Measurements from ENCODE around the gene RAB36.

The RAB36 gene

DNA sequence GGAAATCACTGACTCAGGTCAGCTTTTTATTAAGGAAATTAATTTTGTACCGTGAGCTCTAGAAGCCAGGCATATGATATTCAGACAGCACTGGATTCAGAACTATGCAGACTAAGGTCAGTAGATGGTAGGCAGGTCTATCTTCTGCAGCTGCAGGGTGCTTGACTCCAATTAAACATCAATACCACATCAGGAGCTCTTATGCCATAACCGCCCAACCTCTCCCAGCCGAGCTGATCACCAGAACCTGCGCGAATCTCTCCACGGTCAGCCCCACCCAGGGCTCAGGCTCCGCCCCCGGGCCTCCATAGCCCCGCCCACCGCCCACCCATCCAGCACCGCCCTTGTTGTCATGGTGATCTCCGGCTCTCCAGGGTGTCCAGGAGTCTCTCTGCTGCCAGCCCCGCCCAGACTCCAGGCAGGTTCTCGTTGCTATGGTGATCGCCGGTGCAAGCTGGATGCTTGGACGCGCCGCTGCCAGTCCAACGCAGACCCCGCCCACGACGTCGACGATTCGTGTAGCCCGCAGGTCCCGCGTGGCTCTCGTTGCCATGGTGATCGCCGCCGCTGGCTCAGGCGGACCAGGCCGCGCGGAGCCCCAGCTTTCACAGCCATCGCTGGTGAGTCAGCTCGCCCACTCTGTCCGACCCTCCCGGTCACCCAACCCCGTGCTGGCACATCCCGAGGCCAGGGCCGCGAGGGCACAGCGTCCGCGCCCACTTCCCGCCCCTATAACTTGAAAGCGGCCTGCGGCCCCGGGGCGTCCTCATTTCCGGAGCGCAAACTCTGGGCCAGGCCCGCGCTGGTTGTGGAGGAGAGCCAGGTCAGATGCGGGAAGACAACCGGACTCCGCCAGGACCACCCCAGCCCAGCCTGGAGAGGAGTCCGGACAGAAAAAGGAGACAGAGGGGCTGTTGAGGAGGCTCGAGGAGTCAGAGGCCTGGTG lies at the start of gene RAB36:
RAB36 (plus strand) TSS at position 546 of the 946 bp plus-strand sequence. CDS start 1,140 bp downstream, outside the sequence.
- Histone ChIP-seq H3F3A (ENCODE audit: low read depth) (no peaks in the 10 kb centered on the region), H3K36me3 (ENCODE audit: insufficient read depth, low read length) (no peaks in the 10 kb centered on the region), H3K27me3 (ENCODE audit: insufficient read depth, low read length, poor library complexity, severe bottlenecking) (no peaks in the 10 kb centered on the region), H3K9me2 (replicated peaks; ENCODE audit: low read depth, low read length) (no peaks in the 10 kb centered on the region), H3K4me2 (ENCODE audit: low read depth, low read length, poor library complexity, severe bottlenecking) (no peak within 1 kb of the TSS), H3K4me3 (ENCODE audit: low read length, poor library complexity, severe bottlenecking) (no peak within 1 kb of the TSS), H3K9me3 (ENCODE audit: insufficient read depth, low read depth, low read length) (no peaks in the 10 kb centered on the region), H2AFZ (ENCODE audit: low read length) (no peak within 1 kb of the TSS), H3K9ac (ENCODE audit: low read depth, low read length, poor library complexity, severe bottlenecking) (no peak within 1 kb of the TSS), H3K4me1 (ENCODE audit: insufficient read depth, low read length, poor library complexity, severe bottlenecking) (peaks cover 9% of the 10 kb centered on the region), H3K79me2 (ENCODE audit: insufficient read depth, low read length) (no peaks in the 10 kb centered on the region), H4K20me1 (ENCODE audit: insufficient read depth, low read length, poor library complexity, severe bottlenecking) (no peaks in the 10 kb centered on the region)
- TF ChIP-seq, protein P1, sequence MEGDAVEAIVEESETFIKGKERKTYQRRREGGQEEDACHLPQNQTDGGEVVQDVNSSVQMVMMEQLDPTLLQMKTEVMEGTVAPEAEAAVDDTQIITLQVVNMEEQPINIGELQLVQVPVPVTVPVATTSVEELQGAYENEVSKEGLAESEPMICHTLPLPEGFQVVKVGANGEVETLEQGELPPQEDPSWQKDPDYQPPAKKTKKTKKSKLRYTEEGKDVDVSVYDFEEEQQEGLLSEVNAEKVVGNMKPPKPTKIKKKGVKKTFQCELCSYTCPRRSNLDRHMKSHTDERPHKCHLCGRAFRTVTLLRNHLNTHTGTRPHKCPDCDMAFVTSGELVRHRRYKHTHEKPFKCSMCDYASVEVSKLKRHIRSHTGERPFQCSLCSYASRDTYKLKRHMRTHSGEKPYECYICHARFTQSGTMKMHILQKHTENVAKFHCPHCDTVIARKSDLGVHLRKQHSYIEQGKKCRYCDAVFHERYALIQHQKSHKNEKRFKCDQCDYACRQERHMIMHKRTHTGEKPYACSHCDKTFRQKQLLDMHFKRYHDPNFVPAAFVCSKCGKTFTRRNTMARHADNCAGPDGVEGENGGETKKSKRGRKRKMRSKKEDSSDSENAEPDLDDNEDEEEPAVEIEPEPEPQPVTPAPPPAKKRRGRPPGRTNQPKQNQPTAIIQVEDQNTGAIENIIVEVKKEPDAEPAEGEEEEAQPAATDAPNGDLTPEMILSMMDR (conservative IDR thresholded peaks at IDR 0.05; ENCODE audit: low read length), result no peak
- TF ChIP-seq EZH2phosphoT487 (IDR thresholded peaks at IDR 0.05; ENCODE audit: borderline replicate concordance), result no peak

DNA sequence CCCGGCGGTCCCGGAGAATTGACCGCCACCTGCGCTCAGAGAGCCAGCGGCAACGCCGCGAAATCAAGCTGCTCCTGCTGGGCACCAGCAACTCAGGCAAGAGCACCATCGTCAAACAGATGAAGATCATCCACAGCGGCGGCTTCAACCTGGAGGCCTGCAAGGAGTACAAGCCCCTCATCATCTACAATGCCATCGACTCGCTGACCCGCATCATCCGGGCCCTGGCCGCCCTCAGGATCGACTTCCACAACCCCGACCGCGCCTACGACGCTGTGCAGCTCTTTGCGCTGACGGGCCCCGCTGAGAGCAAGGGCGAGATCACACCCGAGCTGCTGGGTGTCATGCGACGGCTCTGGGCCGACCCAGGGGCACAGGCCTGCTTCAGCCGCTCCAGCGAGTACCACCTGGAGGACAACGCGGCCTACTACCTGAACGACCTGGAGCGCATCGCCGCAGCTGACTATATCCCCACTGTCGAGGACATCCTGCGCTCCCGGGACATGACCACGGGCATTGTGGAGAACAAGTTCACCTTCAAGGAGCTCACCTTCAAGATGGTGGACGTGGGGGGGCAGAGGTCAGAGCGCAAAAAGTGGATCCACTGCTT lies 49.4 kb upstream of the RAB36 start:
- Histone ChIP-seq H3F3A (ENCODE audit: low read depth) (no peaks in the 10 kb centered on the region), H3K9me2 (replicated peaks; ENCODE audit: low read depth, low read length) (no peaks in the 10 kb centered on the region), H4K20me1 (ENCODE audit: insufficient read depth, low read length, poor library complexity, severe bottlenecking) (no peaks in the 10 kb centered on the region), H3K4me2 (ENCODE audit: low read depth, low read length, poor library complexity, severe bottlenecking) (no peak overlapping the region), H3K4me1 (ENCODE audit: insufficient read depth, low read length, poor library complexity, severe bottlenecking) (no peaks in the 10 kb centered on the region), H3K4me3 (ENCODE audit: low read length, poor library complexity, severe bottlenecking) (no peak overlapping the region), H2AFZ (ENCODE audit: low read length) (no peak overlapping the region), H3K27me3 (ENCODE audit: insufficient read depth, low read length, poor library complexity, severe bottlenecking) (no peaks in the 10 kb centered on the region), H3K36me3 (ENCODE audit: insufficient read depth, low read length) (no peaks in the 10 kb centered on the region), H3K9ac (ENCODE audit: low read depth, low read length, poor library complexity, severe bottlenecking) (no peak overlapping the region), H3K9me3 (ENCODE audit: insufficient read depth, low read depth, low read length) (no peaks in the 10 kb centered on the region), H3K79me2 (ENCODE audit: insufficient read depth, low read length) (no peaks in the 10 kb centered on the region)
- no peak for TF ChIP-seq EZH2phosphoT487 (IDR thresholded peaks at IDR 0.05; ENCODE audit: borderline replicate concordance)
- TF ChIP-seq, protein P1 (conservative IDR thresholded peaks at IDR 0.05; ENCODE audit: low read length), result no peak

DNA sequence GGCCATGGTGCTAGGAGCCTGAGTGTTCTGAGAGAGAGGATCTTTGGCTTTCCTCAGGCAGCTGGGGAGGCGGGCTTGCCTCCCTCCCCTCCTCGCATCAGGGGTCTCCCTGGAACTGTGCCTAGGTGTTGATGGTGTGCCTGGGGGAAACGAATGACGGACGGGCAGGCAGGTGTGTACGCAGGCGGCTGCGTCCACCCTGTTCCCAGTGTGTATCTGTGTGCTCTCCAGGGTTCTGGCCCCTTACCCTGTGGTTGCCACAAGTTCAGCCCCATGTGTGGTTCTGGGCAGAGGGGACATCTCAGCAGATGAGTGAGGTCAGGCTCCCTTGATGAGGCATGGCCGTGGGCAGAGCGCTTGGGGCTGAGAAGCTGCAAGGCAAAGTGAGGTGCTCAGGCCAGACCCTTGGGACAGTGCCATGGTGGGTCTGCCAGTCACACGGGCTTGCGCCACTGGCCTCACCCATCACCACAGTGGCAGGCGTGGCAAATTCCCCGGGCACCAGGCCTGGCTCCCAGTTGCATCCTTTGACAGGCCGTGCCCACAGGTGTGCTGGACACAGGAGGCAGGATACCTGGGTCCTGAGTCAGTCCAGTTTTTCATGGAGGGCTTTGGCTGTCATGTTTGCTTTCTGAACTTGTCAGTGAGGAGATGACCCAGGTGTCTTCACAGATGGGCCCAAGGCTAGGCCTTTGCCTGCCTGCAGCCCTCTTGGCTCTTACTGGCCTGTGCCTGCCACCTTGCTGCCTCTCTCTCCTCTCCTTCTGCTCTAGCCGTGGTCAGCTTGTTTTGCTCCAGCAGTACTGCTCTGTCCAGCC lies 47.7 kb upstream of the RAB36 start:
- Histone ChIP-seq H3K36me3 (ENCODE audit: insufficient read depth, low read length) (no peaks in the 10 kb centered on the region), H3K4me1 (ENCODE audit: insufficient read depth, low read length, poor library complexity, severe bottlenecking) (no peaks in the 10 kb centered on the region), H3K4me3 (ENCODE audit: low read length, poor library complexity, severe bottlenecking) (no peak overlapping the region), H3K27me3 (ENCODE audit: insufficient read depth, low read length, poor library complexity, severe bottlenecking) (no peaks in the 10 kb centered on the region), H3K9ac (ENCODE audit: low read depth, low read length, poor library complexity, severe bottlenecking) (no peak overlapping the region), H3F3A (ENCODE audit: low read depth) (no peaks in the 10 kb centered on the region), H3K4me2 (ENCODE audit: low read depth, low read length, poor library complexity, severe bottlenecking) (no peak overlapping the region), H4K20me1 (ENCODE audit: insufficient read depth, low read length, poor library complexity, severe bottlenecking) (no peaks in the 10 kb centered on the region), H3K9me3 (ENCODE audit: insufficient read depth, low read depth, low read length) (no peaks in the 10 kb centered on the region), H3K9me2 (replicated peaks; ENCODE audit: low read depth, low read length) (no peaks in the 10 kb centered on the region), H3K79me2 (ENCODE audit: insufficient read depth, low read length) (no peaks in the 10 kb centered on the region), H2AFZ (ENCODE audit: low read length) (no peak overlapping the region)
- TF ChIP-seq, protein P1 (conservative IDR thresholded peaks at IDR 0.05; ENCODE audit: low read length), result no peak
- TF ChIP-seq EZH2phosphoT487 (IDR thresholded peaks at IDR 0.05; ENCODE audit: borderline replicate concordance), result no peak
